SK-N-SH treated with all-trans-retinoic acid at 6 μM for 48 hours (cell line): ENCODE results near the gene GSAP.

Source experiments
- ATAC-seq: fragments of 200-7000 bp; cut with Tn5 transposase; 3 replicates; pipeline ENCODE4 v1.9.1; 2020; ENCODE audit warnings: mild to moderate bottlenecking, moderate library complexity
- ARNTL ChIP-seq: fragments of 450-650 bp; formaldehyde crosslinking; IDR thresholded peaks from 2 replicates; pipeline ENCODE4 v1.5.0; 2020; ENCODE audit warnings: low read depth, mild to moderate bottlenecking, moderate library complexity, borderline replicate concordance
- BACH2 ChIP-seq: fragments of 250-450 bp; sonication (Bioruptor Pico); IDR thresholded peaks from 2 replicates; pipeline ENCODE4 v1.9.0; 2021; ENCODE audit warnings: mild to moderate bottlenecking, borderline replicate concordance
- CREB5 ChIP-seq: fragments of 250-450 bp; sonication (Bioruptor Pico); IDR thresholded peaks from 2 replicates; pipeline ENCODE4 v1.5.1; 2020; ENCODE audit warnings: low read depth, mild to moderate bottlenecking, moderate library complexity
- CSDC2 ChIP-seq: fragments of 250-450 bp; sonication (Bioruptor Pico); IDR thresholded peaks from 2 replicates; pipeline ENCODE4 v1.5.0; 2020; ENCODE audit warnings: mild to moderate bottlenecking, moderate library complexity
- ISL1 ChIP-seq: fragments of 250-450 bp; sonication (Bioruptor Pico); IDR thresholded peaks from 2 replicates; pipeline ENCODE4 v2.1.2; 2022; ENCODE audit warnings: mild to moderate bottlenecking, moderate library complexity
- OSR1 ChIP-seq: fragments of 250-450 bp; sonication (Bioruptor Pico); IDR thresholded peaks from 2 replicates; pipeline ENCODE4 v1.8.0; 2022; ENCODE audit warnings: moderate library complexity, mild to moderate bottlenecking, inconsistent platforms
- PATZ1 ChIP-seq: fragments of 250-450 bp; sonication (Bioruptor Pico); IDR thresholded peaks from 2 replicates; pipeline ENCODE4 v1.8.0; 2020; ENCODE audit warnings: mild to moderate bottlenecking, moderate library complexity, borderline replicate concordance
- PPARA ChIP-seq: fragments of 250-450 bp; sonication (Bioruptor Pico); IDR thresholded peaks from 2 replicates; pipeline ENCODE4 v1.5.0; 2020; ENCODE audit warnings: mild to moderate bottlenecking, borderline replicate concordance
- RARB ChIP-seq: fragments of 250-450 bp; sonication (Bioruptor Pico); IDR thresholded peaks from 2 replicates; pipeline ENCODE4 v1.8.0; 2021; ENCODE audit warnings: mild to moderate bottlenecking, moderate library complexity
- TCF4 ChIP-seq: fragments of 250-450 bp; sonication (Bioruptor Pico); IDR thresholded peaks from 2 replicates; pipeline ENCODE4 v1.8.0; 2021; ENCODE audit warnings: mild to moderate bottlenecking, moderate library complexity, borderline replicate concordance
- TOX ChIP-seq: fragments of 250-450 bp; sonication (Bioruptor Pico); IDR thresholded peaks from 2 replicates; pipeline ENCODE4 v1.8.0; 2021; ENCODE audit warnings: mild to moderate bottlenecking, moderate library complexity, borderline replicate concordance
- ZC3H10 ChIP-seq: fragments of 250-450 bp; sonication (Bioruptor Pico); IDR thresholded peaks from 2 replicates; pipeline ENCODE4 v1.5.1; 2021; ENCODE audit warnings: mild to moderate bottlenecking, moderate library complexity
- ZFP3 ChIP-seq: fragments of 250-450 bp; sonication (Bioruptor Pico); IDR thresholded peaks from 2 replicates; pipeline ENCODE4 v1.5.0; 2020; ENCODE audit warnings: mild to moderate bottlenecking, moderate library complexity
- ZFP30 ChIP-seq: fragments of 450-650 bp; formaldehyde crosslinking; IDR thresholded peaks from 2 replicates; pipeline ENCODE4 v1.5.0; 2022; ENCODE audit warnings: mild to moderate bottlenecking, moderate library complexity
- ZNF565 ChIP-seq: fragments of 450-650 bp; formaldehyde crosslinking; conservative IDR thresholded peaks from 2 replicates; pipeline ENCODE4 v1.5.0; 2020; ENCODE audit warnings: low read depth, mild to moderate bottlenecking, moderate library complexity
- ZNF70 ChIP-seq: fragments of 450-650 bp; formaldehyde crosslinking; IDR thresholded peaks from 2 replicates; pipeline ENCODE4 v1.5.0; 2020; ENCODE audit warnings: mild to moderate bottlenecking, moderate library complexity
- ZNF8 ChIP-seq: fragments of 450-650 bp; formaldehyde crosslinking; IDR thresholded peaks from 2 replicates; pipeline ENCODE4 v1.5.0; 2020; ENCODE audit warnings: mild to moderate bottlenecking, moderate library complexity
- TF ChIP-seq, protein P1 (sequence below): fragments of 250-450 bp; sonication (Bioruptor Pico); IDR thresholded peaks from 2 replicates; pipeline ENCODE4 v1.5.0; 2020; ENCODE audit warnings: mild to moderate bottlenecking, moderate library complexity
- TF ChIP-seq, protein P2 (sequence below): fragments of 250-450 bp; sonication (Bioruptor Pico); IDR thresholded peaks from 2 replicates; pipeline ENCODE4 v1.5.1; 2021; ENCODE audit warnings: mild to moderate bottlenecking, moderate library complexity
- TF ChIP-seq, protein P3 (sequence below): fragments of 250-450 bp; sonication (Bioruptor Pico); IDR thresholded peaks from 2 replicates; pipeline ENCODE4 v1.8.0; 2021; ENCODE audit warnings: low read depth, mild to moderate bottlenecking, moderate library complexity, borderline replicate concordance

The GSAP gene

DNA sequence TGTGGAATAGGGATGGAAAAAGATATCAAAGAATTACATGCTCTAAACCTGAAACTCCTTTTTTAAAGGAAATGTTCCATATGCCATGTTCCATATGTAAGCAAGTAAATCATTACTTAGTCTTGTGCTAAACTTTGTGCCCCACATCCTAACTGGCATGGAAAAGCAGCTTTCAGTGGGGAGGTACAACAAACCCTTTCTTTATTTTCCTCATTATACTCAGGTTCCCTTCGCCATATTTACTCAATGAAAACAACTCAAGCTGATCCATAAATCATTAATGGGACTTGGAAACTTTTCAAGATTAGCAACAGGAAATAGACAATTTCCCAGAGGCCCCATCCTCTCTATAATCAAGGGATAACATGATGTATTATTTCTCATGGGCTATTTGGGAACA lies 56.0 kb downstream of the GSAP start:
- TF ChIP-seq PATZ1 (CRISPR knock-in tag) = no peak
- no peak for TF ChIP-seq ZNF565 (CRISPR knock-in tag)
- TF ChIP-seq, protein P1, sequence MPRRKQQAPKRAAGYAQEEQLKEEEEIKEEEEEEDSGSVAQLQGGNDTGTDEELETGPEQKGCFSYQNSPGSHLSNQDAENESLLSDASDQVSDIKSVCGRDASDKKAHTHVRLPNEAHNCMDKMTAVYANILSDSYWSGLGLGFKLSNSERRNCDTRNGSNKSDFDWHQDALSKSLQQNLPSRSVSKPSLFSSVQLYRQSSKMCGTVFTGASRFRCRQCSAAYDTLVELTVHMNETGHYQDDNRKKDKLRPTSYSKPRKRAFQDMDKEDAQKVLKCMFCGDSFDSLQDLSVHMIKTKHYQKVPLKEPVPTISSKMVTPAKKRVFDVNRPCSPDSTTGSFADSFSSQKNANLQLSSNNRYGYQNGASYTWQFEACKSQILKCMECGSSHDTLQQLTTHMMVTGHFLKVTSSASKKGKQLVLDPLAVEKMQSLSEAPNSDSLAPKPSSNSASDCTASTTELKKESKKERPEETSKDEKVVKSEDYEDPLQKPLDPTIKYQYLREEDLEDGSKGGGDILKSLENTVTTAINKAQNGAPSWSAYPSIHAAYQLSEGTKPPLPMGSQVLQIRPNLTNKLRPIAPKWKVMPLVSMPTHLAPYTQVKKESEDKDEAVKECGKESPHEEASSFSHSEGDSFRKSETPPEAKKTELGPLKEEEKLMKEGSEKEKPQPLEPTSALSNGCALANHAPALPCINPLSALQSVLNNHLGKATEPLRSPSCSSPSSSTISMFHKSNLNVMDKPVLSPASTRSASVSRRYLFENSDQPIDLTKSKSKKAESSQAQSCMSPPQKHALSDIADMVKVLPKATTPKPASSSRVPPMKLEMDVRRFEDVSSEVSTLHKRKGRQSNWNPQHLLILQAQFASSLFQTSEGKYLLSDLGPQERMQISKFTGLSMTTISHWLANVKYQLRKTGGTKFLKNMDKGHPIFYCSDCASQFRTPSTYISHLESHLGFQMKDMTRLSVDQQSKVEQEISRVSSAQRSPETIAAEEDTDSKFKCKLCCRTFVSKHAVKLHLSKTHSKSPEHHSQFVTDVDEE (CRISPR knock-in tag) = no peak
- TF ChIP-seq CREB5 = no peak
- no peak for TF ChIP-seq ZNF8 (CRISPR knock-in tag)
- no peak for TF ChIP-seq ZFP3
- no peak for TF ChIP-seq ISL1 (CRISPR knock-in tag)
- no peak for TF ChIP-seq PPARA
- no peak for TF ChIP-seq BACH2 (CRISPR knock-in tag)
- TF ChIP-seq, protein P2, sequence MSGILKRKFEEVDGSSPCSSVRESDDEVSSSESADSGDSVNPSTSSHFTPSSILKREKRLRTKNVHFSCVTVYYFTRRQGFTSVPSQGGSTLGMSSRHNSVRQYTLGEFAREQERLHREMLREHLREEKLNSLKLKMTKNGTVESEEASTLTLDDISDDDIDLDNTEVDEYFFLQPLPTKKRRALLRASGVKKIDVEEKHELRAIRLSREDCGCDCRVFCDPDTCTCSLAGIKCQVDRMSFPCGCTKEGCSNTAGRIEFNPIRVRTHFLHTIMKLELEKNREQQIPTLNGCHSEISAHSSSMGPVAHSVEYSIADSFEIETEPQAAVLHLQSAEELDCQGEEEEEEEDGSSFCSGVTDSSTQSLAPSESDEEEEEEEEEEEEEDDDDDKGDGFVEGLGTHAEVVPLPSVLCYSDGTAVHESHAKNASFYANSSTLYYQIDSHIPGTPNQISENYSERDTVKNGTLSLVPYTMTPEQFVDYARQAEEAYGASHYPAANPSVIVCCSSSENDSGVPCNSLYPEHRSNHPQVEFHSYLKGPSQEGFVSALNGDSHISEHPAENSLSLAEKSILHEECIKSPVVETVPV (CRISPR knock-in tag) = no peak
- TF ChIP-seq RARB (CRISPR knock-in tag) = no peak
- TF ChIP-seq, protein P3, sequence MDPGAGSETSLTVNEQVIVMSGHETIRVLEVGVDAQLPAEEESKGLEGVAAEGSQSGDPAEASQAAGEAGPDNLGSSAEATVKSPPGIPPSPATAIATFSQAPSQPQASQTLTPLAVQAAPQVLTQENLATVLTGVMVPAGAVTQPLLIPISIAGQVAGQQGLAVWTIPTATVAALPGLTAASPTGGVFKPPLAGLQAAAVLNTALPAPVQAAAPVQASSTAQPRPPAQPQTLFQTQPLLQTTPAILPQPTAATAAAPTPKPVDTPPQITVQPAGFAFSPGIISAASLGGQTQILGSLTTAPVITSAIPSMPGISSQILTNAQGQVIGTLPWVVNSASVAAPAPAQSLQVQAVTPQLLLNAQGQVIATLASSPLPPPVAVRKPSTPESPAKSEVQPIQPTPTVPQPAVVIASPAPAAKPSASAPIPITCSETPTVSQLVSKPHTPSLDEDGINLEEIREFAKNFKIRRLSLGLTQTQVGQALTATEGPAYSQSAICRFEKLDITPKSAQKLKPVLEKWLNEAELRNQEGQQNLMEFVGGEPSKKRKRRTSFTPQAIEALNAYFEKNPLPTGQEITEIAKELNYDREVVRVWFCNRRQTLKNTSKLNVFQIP (CRISPR knock-in tag) = no peak
- TF ChIP-seq ZFP30 = no peak
- no peak for TF ChIP-seq ZC3H10 (CRISPR knock-in tag)
- TF ChIP-seq CSDC2 (CRISPR knock-in tag) = no peak
- TF ChIP-seq OSR1 = no peak
- no peak for TF ChIP-seq TOX (CRISPR knock-in tag)
- TF ChIP-seq ARNTL (CRISPR knock-in tag) = no peak
- TF ChIP-seq TCF4 (CRISPR knock-in tag) = no peak

GRCh38 chr7:77359599-77359998 lies 56.5 kb downstream of the GSAP start:
- no peak for TF ChIP-seq OSR1
- TF ChIP-seq ZNF70 (CRISPR knock-in tag) = no peak
- no peak for TF ChIP-seq ISL1 (CRISPR knock-in tag)
- no peak for TF ChIP-seq ZFP30
- TF ChIP-seq BACH2 (CRISPR knock-in tag) = no peak
- TF ChIP-seq, protein P3 (CRISPR knock-in tag) = no peak
- no peak for TF ChIP-seq ZC3H10 (CRISPR knock-in tag)
- TF ChIP-seq PATZ1 (CRISPR knock-in tag) = no peak
- no peak for TF ChIP-seq ARNTL (CRISPR knock-in tag)
- no peak for TF ChIP-seq RARB (CRISPR knock-in tag)
- no peak for ATAC-seq

More for the DNA sequence above, 56.0 kb downstream of the GSAP start:
- no peak for ATAC-seq
